Measurements from ENCODE around the gene PLPPR4.

PLPPR4 gene

GRCh38 chr1:99228153-99228552, 36.1 kb upstream of the PLPPR4 start:
- no peak for TF ChIP-seq CTCF (IDR thresholded peaks at IDR 0.05; ENCODE audit: low read depth, low read length)
- H3K4me3 ChIP-seq (ENCODE audit: low read depth, low read length), result no peak overlapping the region

- H3K4me3 ChIP-seq (ENCODE audit: low read depth, low read length), result no peak overlapping the region
These were observed 35.2 kb upstream of the PLPPR4 start for GRCh38 chr1:99229122-99229521.

GRCh38 chr1:99230695-99231094, 33.6 kb upstream of the PLPPR4 start:
- TF ChIP-seq CTCF (IDR thresholded peaks at IDR 0.05; ENCODE audit: low read depth, low read length), result no peak

More at GRCh38 chr1:99229122-99229521, 35.2 kb upstream of the PLPPR4 start:
- TF ChIP-seq CTCF (IDR thresholded peaks at IDR 0.05; ENCODE audit: low read depth, low read length), result no peak

GRCh38 chr1:99232172-99232571, 32.1 kb upstream of the PLPPR4 start:
- TF ChIP-seq CTCF (IDR thresholded peaks at IDR 0.05; ENCODE audit: low read depth, low read length), result no peak
- no peak overlapping the region for H3K4me3 ChIP-seq (ENCODE audit: low read depth, low read length)

More at GRCh38 chr1:99230695-99231094, 33.6 kb upstream of the PLPPR4 start:
- H3K4me3 ChIP-seq (ENCODE audit: low read depth, low read length), result no peak overlapping the region

GRCh38 chr1:99233446-99233845, 30.8 kb upstream of the PLPPR4 start:
- TF ChIP-seq CTCF (IDR thresholded peaks at IDR 0.05; ENCODE audit: low read depth, low read length), result no peak

GRCh38 chr1:99236756-99237155, 27.5 kb upstream of the PLPPR4 start:
- no peak overlapping the region for H3K4me3 ChIP-seq (ENCODE audit: low read depth, low read length)
- no peak for TF ChIP-seq CTCF (IDR thresholded peaks at IDR 0.05; ENCODE audit: low read depth, low read length)

More at GRCh38 chr1:99233446-99233845, 30.8 kb upstream of the PLPPR4 start:
- no peak overlapping the region for H3K4me3 ChIP-seq (ENCODE audit: low read depth, low read length)

- no peak for TF ChIP-seq CTCF (IDR thresholded peaks at IDR 0.05; ENCODE audit: low read depth, low read length)
- no peak overlapping the region for H3K4me3 ChIP-seq (ENCODE audit: low read depth, low read length)
These were observed 24.6 kb upstream of the PLPPR4 start for GRCh38 chr1:99239690-99240089.
